ENCODE measurements around the gene GNAT2. TPM values are rescaled to one million over a fixed set of nuclear protein-coding genes. Genes with fewer than 3 reads are reported as not detected.

Gene GNAT2
- total RNA-seq, 1 donor from 2014 or later, result not detected

- peak; percentile 43 for DNase-seq
- TF ChIP-seq CTCF (IDR thresholded peaks at IDR 0.05; ENCODE audit: partially characterized antibody, unreplicated experiment), result no peak
These were observed 5.0 kb upstream of the GNAT2 start for GRCh38 chr1:109624201-109625010.

GRCh38 chr1:109623601-109624161, 4.3 kb upstream of the GNAT2 start:
- Mint-ChIP-seq H3K27ac (ENCODE audit: unreplicated experiment) (no peak overlapping the region), H3K36me3 (ENCODE audit: unreplicated experiment) (no peaks in the 10 kb centered on the region), H3K9me3 (ENCODE audit: unreplicated experiment) (peaks cover 4% of the 10 kb centered on the region), H3K27me3 (ENCODE audit: unreplicated experiment) (peaks cover 7% of the 10 kb centered on the region), H3K4me1 (ENCODE audit: low read depth, unreplicated experiment) (peaks cover 19% of the 10 kb centered on the region), H3K4me3 (ENCODE audit: unreplicated experiment) (no peak overlapping the region)
- no peak for DNase-seq
- no peak for TF ChIP-seq CTCF (IDR thresholded peaks at IDR 0.05; ENCODE audit: partially characterized antibody, unreplicated experiment)

More at GRCh38 chr1:109624201-109625010, 5.0 kb upstream of the GNAT2 start:
- peak overlapping the region; percentile 48 for H3K27ac Mint-ChIP-seq (ENCODE audit: unreplicated experiment)
- H3K4me1 Mint-ChIP-seq (ENCODE audit: low read depth, unreplicated experiment), result peaks cover 19% of the 10 kb centered on the region
- no peaks in the 10 kb centered on the region for H3K36me3 Mint-ChIP-seq (ENCODE audit: unreplicated experiment)
- H3K4me3 Mint-ChIP-seq (ENCODE audit: unreplicated experiment), result no peak overlapping the region
- peaks cover 8% of the 10 kb centered on the region for H3K27me3 Mint-ChIP-seq (ENCODE audit: unreplicated experiment)
- peaks cover 4% of the 10 kb centered on the region for H3K9me3 Mint-ChIP-seq (ENCODE audit: unreplicated experiment)

- H3K36me3 Mint-ChIP-seq (ENCODE audit: unreplicated experiment), result no peaks in the 10 kb centered on the region
- H3K4me1 Mint-ChIP-seq (ENCODE audit: low read depth, unreplicated experiment), result peaks cover 19% of the 10 kb centered on the region
- H3K27me3 Mint-ChIP-seq (ENCODE audit: unreplicated experiment), result peaks cover 9% of the 10 kb centered on the region
- peak overlapping the region; percentile 38 for H3K27ac Mint-ChIP-seq (ENCODE audit: unreplicated experiment)
- H3K4me3 Mint-ChIP-seq (ENCODE audit: unreplicated experiment), result no peak overlapping the region
- TF ChIP-seq CTCF (IDR thresholded peaks at IDR 0.05; ENCODE audit: partially characterized antibody, unreplicated experiment), result no peak
- H3K9me3 Mint-ChIP-seq (ENCODE audit: unreplicated experiment), result peaks cover 5% of the 10 kb centered on the region
- DNase-seq, result no peak
These were observed 3.5 kb upstream of the GNAT2 start for GRCh38 chr1:109622895-109623294.

- no peak for TF ChIP-seq CTCF (IDR thresholded peaks at IDR 0.05; ENCODE audit: partially characterized antibody, unreplicated experiment)
- Mint-ChIP-seq H3K27me3 (ENCODE audit: unreplicated experiment) (peaks cover 9% of the 10 kb centered on the region), H3K36me3 (ENCODE audit: unreplicated experiment) (no peaks in the 10 kb centered on the region), H3K4me1 (ENCODE audit: low read depth, unreplicated experiment) (peaks cover 19% of the 10 kb centered on the region), H3K9me3 (ENCODE audit: unreplicated experiment) (peaks cover 3% of the 10 kb centered on the region), H3K4me3 (ENCODE audit: unreplicated experiment) (peak overlapping the region; percentile 98), H3K27ac (ENCODE audit: unreplicated experiment) (peak overlapping the region; percentile 64)
- no peak for DNase-seq
These were observed 2.9 kb upstream of the GNAT2 start for GRCh38 chr1:109622137-109622892.

Data from glutamatergic neuron (in vitro differentiated cells).